Activated naive CD8-positive, alpha-beta T cell treated with anti-CD3 and anti-CD28 coated beads, Interleukin-2, amount 50 U/mL, for 24 hours (primary cell): Measurements from ENCODE around the gene NUDT1.
A peak's percentile ranks its signal among the peaks of the same experiment; 100 is the strongest.

Experiments
- ATAC-seq: fragments of 150-1000 bp; cut with Tn5 transposase; one replicate; pipeline ENCODE4 v1.10.0; 2021
- DNase-seq: peaks from one replicate; pipeline ENCODE4 v3.0.0; 2021
- H3K27ac Mint-ChIP-seq: one replicate; pipeline ENCODE4 v1.8.0; 2021; ENCODE audit warnings: mild to moderate bottlenecking, mixed read lengths
- H3K27me3 Mint-ChIP-seq: one replicate; pipeline ENCODE4 v1.8.0; 2021; ENCODE audit warnings: mixed read lengths
- H3K36me3 Mint-ChIP-seq: one replicate; pipeline ENCODE4 v1.8.0; 2021; ENCODE audit warnings: low read depth, mixed read lengths
- H3K4me1 Mint-ChIP-seq: one replicate; pipeline ENCODE4 v1.8.0; 2021; ENCODE audit warnings: mixed read lengths
- H3K4me3 Mint-ChIP-seq: one replicate; pipeline ENCODE4 v1.8.0; 2021; ENCODE audit warnings: mild to moderate bottlenecking, moderate library complexity, mixed read lengths
- H3K9me3 Mint-ChIP-seq: one replicate; pipeline ENCODE4 v1.8.0; 2021; ENCODE audit warnings: mixed read lengths

Gene NUDT1

DNA sequence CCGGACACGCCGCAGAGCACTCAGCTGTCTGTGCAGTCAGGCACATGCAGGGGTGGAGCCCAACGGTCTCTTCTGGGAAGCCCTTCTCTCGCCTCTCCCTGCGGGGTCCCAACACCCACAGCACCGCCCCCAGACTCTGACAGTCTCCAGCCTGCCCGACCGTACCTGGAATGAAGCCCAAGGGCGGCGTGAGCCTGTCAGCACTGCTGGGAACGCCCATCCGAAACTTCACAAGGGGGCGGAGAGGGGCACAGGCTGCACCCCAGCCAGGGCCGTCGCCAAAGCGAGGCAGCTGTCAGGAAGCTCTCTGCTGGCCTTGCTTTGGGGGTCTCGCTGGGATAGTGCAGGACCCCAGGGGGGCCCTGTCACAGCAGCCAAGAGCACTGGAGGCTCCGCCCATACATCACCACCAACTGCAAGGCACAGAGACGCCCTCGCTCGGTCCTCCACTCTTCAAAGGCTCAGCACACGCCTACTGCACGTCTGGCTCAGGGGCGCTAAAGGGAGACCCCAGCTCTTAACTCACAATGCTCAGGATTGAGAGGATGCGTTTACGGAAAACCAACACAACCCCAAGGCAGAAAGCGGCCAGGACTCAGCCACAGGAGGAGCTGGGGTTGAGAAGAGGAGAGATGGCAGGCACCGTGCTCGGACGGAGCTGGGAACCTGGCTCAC lies 40.2 kb upstream of the NUDT1 start:
- H3K27me3 Mint-ChIP-seq = no peaks in the 10 kb centered on the region
- no peak for ATAC-seq
- no peaks in the 10 kb centered on the region for H3K9me3 Mint-ChIP-seq
- H3K27ac Mint-ChIP-seq = no peak overlapping the region
- H3K4me1 Mint-ChIP-seq = peaks cover 1% of the 10 kb centered on the region
- no peak for DNase-seq
- no peak overlapping the region for H3K4me3 Mint-ChIP-seq
- peaks cover 11% of the 10 kb centered on the region for H3K36me3 Mint-ChIP-seq

DNA sequence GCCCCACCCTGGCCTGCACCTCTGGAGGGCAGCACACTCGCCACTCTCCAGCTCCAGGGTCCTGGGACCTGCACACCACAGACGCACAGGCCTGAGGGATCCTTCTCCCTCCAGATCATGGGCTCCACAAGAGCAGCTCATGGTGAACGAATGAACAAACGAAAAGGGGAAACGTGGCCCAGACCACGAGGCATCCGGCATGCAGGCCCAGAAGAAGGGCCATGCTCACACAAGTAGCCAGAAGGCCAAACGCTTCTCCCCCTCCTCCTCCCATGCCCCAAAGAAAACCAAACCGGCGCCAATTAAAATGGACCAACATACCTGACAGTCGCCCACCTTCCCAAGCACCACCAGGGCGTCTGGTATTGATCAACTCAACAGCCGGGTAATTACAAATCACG lies 39.7 kb upstream of the NUDT1 start:
- Mint-ChIP-seq H3K27me3 (no peaks in the 10 kb centered on the region), H3K9me3 (no peaks in the 10 kb centered on the region), H3K4me1 (peaks cover under 1% of the 10 kb centered on the region), H3K27ac (no peak overlapping the region), H3K36me3 (peaks cover 6% of the 10 kb centered on the region), H3K4me3 (no peak overlapping the region)
- ATAC-seq = no peak
- DNase-seq = no peak

DNA sequence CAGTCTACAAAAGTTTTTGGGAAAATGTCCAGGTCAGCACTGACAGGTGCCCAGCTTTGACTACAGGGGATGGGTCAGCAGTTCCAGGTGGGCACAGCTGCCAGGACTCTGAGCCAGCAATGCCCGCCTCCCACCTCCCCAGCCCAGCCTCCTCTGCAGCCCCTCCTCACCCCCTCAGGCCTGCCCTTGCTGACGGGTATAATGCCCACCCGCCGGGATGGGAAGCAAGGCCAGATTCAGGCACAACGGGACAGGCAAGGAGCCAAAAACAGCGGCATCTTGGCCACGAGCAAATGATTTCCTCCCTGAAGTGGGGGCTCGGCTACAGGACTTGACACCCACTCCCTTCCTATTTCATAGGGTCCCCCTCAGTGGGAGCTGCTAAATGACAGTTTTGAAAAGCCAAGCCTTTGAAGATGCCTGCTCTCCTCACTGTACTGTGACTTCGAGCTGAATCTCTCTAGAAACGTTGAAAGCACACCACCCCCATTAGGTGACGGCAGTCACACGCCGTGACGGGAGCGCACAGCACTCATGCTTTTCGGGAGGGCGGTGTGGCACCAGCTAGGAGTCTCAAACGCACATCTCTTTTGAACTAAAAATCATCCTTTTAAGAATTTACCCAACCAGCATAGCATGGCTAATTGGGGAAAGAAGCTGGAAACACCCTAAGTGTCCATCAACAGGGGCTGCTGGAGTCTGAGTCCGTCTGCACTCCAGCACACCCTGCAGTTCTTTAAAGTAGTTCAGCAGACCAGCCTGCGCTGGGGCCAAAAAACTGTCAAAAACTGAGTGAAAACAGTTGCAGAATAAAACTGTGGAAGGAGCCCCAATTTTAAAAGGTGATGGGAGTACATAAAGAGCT lies 38.9 kb upstream of the NUDT1 start:
- Mint-ChIP-seq H3K27ac (no peak overlapping the region), H3K36me3 (peaks cover 7% of the 10 kb centered on the region), H3K27me3 (no peaks in the 10 kb centered on the region), H3K9me3 (no peaks in the 10 kb centered on the region), H3K4me1 (no peaks in the 10 kb centered on the region), H3K4me3 (no peak overlapping the region)
- ATAC-seq (no peak), DNase-seq (no peak)

DNA sequence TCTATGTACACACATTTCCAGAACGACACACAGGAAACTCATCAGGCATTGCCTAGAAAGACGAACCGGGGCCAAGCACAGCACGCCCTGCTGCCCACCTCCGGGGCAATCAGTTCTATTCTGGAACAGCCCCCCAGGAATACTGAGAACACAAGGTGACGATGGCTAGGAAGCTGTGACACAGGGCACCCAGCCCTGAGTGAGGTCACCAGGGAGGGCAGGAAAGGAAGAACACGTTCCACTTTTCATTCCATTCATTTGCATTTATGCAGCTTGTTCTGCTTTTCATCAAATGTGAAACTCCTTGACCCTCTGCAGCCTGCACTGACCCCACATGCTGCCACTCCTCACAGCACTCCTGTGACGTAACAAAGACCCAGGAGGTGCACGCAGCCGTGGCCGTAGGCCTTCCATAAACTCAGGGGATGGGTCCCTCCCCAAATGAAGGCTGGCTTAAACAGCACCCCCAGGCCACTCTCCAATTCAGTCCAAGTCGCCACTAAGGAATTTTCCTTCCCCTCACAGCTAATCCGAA lies 38.2 kb upstream of the NUDT1 start:
- H3K27me3 Mint-ChIP-seq = no peaks in the 10 kb centered on the region
- DNase-seq (no peak), ATAC-seq (no peak)
- no peak overlapping the region for H3K27ac Mint-ChIP-seq
- peaks cover under 1% of the 10 kb centered on the region for H3K4me1 Mint-ChIP-seq
- no peak overlapping the region for H3K4me3 Mint-ChIP-seq
- no peaks in the 10 kb centered on the region for H3K9me3 Mint-ChIP-seq
- H3K36me3 Mint-ChIP-seq = peaks cover 11% of the 10 kb centered on the region

DNA sequence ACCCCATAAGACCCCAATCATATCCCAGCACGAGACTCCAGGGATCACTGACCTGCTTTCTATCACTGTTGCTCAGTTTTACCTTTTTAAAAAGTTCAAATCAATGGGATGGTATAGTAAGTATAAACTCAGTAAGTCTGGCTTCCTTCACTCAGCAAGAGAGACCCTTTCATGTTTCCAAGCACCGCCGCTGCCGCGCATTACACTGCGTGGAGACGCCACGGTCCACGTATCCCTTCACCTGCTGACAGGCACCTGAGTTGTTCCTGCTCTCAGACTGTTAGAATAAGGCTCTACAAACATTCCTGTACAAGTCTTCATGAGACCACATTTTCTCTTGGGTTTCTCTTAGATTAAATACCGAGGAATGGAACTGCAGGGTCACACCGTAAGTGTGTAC lies 37.6 kb upstream of the NUDT1 start:
- Mint-ChIP-seq H3K27me3 (no peaks in the 10 kb centered on the region), H3K36me3 (peaks cover 13% of the 10 kb centered on the region), H3K4me1 (peaks cover 4% of the 10 kb centered on the region), H3K9me3 (no peaks in the 10 kb centered on the region), H3K27ac (no peak overlapping the region), H3K4me3 (no peak overlapping the region)
- no peak for DNase-seq
- ATAC-seq = no peak

DNA sequence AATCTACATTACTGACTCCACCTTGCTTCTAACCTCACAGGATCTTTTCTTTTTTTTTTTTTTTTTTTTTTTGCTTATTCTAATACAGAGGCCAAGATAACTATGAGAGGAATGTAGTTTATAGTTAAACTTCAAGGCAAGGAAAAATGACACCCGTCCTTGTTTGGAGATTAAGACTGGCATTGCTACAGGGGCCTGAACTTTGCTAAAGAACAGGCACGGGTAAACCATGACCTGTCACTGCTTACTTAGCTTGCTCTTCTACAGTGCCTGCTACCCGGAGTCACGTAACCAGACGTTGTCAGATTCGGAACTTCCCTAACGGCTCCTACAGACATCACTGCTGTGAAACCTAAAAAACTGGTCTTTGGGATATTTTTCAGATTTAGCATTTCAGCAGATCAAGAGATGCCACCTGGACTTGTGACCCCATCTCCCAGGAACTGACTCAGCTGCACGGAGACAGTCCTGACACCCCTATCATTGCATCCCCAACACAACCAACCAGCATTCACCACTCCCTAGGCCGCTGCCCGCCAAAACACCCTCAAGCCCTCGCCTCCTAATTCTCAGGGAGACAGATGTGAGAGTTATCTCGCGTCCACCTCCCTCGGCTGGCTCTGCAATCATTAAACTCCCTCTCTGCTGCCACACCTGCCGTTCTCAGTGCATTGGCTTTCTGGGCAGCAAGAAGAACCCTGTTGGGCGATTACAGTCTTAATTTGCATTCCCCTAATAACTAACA lies 36.8 kb upstream of the NUDT1 start:
- no peaks in the 10 kb centered on the region for H3K27me3 Mint-ChIP-seq
- no peaks in the 10 kb centered on the region for H3K9me3 Mint-ChIP-seq
- no peak overlapping the region for H3K27ac Mint-ChIP-seq
- H3K36me3 Mint-ChIP-seq = peaks cover 13% of the 10 kb centered on the region
- H3K4me3 Mint-ChIP-seq = no peak overlapping the region
- H3K4me1 Mint-ChIP-seq = peaks cover 12% of the 10 kb centered on the region
- ATAC-seq (no peak), DNase-seq (no peak)

DNA sequence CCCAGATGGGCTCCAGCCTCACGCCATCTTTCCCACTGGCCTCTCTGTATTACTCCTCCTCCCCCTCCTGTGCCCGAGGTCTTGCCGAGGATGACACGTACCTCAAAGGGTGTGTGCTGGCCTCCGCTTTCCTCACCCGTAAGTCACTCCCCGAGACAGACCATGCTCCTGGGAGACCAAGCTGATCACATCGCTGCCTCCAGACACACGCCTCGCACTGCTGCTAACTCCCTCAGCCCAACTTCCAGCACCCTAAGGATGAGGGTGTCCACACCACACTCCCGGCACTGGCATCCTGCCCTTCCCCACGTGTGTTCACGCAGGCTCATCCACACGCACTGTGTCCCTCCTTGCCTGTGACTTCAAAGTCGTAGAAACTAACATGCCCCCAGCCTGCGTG lies 33.3 kb upstream of the NUDT1 start:
- H3K27ac Mint-ChIP-seq = no peak overlapping the region
- no peaks in the 10 kb centered on the region for H3K27me3 Mint-ChIP-seq
- peaks cover 12% of the 10 kb centered on the region for H3K4me1 Mint-ChIP-seq
- no peaks in the 10 kb centered on the region for H3K9me3 Mint-ChIP-seq
- ATAC-seq = no peak
- H3K4me3 Mint-ChIP-seq = no peak overlapping the region
- peaks cover 24% of the 10 kb centered on the region for H3K36me3 Mint-ChIP-seq
- DNase-seq = no peak

DNA sequence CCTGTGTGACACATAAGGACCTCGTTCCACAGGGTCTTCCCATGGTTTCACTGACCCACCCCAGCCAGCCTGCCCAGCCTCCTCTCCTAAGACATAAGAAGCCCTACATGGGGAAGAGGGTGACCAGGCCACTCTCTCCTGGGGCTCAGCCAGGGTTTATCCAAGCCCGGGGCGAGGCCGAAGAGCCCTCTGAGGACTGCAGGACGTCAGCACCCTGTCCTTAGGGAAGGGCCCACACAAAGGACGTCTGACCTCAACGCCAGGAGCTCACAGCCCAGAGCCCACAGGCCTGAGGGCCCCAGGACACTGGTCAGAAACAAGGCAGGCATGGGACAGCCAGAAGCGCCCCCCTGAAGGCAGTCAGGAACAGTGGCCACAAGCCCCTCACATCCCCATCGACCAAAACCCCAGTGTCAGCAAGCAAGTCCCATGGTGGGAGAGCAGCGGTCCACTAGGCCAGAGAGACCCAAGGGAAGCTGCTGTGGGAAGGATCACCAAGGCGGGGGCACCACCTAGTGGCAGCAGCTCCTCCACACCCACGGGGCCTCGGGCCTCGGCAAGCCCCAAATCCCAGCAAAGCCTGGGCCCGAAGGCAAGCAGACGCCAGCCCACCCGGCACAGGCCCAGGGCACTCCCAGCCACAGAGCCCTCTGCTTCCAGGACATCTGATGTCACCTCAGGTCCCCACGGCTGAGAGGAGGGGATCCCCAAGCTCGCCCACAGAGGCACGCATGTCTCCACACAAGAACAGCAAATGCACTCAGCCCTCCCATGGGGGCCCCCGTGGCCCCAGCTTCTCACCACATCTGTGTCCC lies 32.7 kb upstream of the NUDT1 start:
- DNase-seq (peak; percentile 51), ATAC-seq (peak; percentile 67)
- H3K27ac Mint-ChIP-seq = peak overlapping the region; percentile 61
- H3K36me3 Mint-ChIP-seq = peaks cover 28% of the 10 kb centered on the region
- H3K27me3 Mint-ChIP-seq = no peaks in the 10 kb centered on the region
- no peaks in the 10 kb centered on the region for H3K9me3 Mint-ChIP-seq
- no peak overlapping the region for H3K4me3 Mint-ChIP-seq
- peaks cover 14% of the 10 kb centered on the region for H3K4me1 Mint-ChIP-seq

DNA sequence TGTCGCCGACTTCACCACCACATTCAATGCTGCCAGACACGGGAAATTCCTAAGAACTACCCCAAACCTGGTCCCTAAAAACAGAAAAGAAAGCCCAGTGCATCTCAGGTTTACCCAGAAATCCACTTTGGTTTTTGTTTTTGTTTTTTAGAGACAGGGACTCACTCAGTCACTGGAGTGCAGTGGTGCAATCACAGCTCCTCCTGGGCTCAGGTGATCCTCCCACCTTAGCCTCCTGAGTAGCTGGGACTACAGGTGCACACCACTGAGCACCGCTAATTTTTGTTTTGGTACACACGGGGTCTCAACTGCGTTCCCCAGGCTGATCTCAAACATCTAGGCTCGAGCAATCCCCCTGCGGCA lies 32.1 kb upstream of the NUDT1 start:
- Mint-ChIP-seq H3K4me1 (peaks cover 14% of the 10 kb centered on the region), H3K4me3 (no peak overlapping the region), H3K27ac (peak overlapping the region; percentile 61), H3K9me3 (no peaks in the 10 kb centered on the region), H3K36me3 (peaks cover 31% of the 10 kb centered on the region), H3K27me3 (no peaks in the 10 kb centered on the region)
- ATAC-seq = no peak
- no peak for DNase-seq

DNA sequence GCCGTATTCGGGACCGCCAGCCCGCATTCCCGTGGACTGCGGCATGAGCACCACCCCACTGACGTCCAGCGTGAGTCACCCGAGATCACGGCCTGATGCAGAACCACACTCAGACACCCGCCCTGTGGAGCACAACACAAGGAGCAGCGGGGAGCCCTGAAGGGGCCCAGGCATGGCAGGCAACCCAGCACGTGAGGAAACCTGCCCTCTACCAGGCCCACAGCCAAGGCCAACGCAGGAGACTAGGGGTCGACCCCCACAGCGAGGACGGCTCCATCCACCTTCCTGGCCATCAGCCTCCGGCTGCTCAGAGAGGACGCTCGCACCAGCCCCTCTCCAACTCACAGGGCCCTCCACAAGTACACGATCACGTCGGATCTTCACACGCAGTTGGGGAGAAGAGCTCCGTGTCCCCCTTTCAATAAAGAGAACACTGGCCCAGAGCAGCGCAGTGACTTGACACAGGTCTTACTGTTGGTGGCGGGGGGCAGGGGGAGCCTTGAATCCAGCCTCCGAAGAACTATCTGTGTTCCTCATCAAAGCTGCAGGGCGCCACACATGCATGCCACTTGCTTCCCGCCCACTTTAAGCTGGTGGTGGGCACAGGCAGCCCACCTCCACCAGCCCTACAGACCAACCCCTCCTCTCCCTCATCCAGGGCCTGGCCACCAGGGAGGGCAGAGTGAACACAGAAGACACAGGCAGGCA lies 31.3 kb upstream of the NUDT1 start:
- H3K27ac Mint-ChIP-seq = no peak overlapping the region

DNA sequence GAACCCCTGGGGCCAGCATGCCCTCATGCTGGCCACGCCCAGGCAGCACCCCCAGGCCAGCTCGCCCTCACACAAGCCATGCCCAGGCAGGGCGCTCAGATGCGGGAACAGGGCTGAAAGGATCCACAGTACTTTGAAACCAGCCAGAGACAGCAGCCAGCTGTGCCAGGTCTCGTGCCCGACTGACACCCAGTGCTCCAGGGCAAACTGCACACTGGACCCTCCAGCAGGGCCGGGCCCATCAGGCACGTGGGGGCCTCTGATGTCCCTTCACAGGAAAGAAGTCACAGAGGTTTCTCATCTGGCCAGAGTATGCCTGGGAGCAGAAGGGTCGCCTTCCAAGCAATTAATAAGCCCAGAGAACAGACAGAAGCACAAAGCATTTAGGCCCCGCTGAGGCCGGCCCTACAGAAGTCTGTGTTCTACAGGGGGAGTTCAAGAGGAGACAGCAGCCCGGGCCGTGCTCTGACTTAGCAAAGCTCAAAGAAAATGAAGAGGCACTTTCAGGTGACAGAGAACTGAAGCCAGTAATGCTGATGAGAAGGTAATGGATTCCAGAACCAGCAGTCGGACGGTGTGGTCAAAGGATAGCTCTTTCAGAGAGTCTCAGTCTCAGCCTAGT lies 30.7 kb upstream of the NUDT1 start:
- DNase-seq (no peak), ATAC-seq (no peak)
- Mint-ChIP-seq H3K9me3 (no peaks in the 10 kb centered on the region), H3K4me3 (no peak overlapping the region), H3K4me1 (peaks cover 19% of the 10 kb centered on the region), H3K36me3 (peaks cover 41% of the 10 kb centered on the region), H3K27me3 (no peaks in the 10 kb centered on the region), H3K27ac (no peak overlapping the region)

More for the DNA sequence above, 31.3 kb upstream of the NUDT1 start:
- Mint-ChIP-seq H3K4me3 (no peak overlapping the region), H3K9me3 (no peaks in the 10 kb centered on the region), H3K27me3 (no peaks in the 10 kb centered on the region), H3K4me1 (peaks cover 18% of the 10 kb centered on the region), H3K36me3 (peaks cover 35% of the 10 kb centered on the region)
- ATAC-seq = no peak
- DNase-seq = no peak

DNA sequence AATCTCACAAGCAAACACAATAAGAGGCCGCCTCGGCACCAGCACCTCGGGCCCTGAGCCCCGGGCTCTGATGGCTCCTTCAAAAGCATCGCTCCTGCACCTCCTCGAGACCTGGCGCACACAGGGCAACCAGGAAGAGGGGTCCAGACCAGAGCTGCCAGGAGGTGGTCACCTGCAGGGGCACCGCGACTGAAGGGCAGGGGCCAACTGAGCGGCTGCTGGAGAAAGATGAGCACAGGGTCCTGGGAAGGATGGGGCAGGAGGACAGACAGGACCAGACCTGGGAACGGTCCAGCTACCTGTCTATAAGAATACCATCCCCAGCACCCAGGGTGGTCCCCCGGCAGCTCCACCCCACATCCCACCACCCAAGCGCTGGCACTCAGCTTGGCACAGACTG lies 30.1 kb upstream of the NUDT1 start:
- no peak overlapping the region for H3K27ac Mint-ChIP-seq
- no peak overlapping the region for H3K4me3 Mint-ChIP-seq
- no peaks in the 10 kb centered on the region for H3K27me3 Mint-ChIP-seq
- H3K9me3 Mint-ChIP-seq = no peaks in the 10 kb centered on the region
- ATAC-seq = no peak
- no peak for DNase-seq
- peaks cover 42% of the 10 kb centered on the region for H3K36me3 Mint-ChIP-seq
- H3K4me1 Mint-ChIP-seq = peaks cover 19% of the 10 kb centered on the region

DNA sequence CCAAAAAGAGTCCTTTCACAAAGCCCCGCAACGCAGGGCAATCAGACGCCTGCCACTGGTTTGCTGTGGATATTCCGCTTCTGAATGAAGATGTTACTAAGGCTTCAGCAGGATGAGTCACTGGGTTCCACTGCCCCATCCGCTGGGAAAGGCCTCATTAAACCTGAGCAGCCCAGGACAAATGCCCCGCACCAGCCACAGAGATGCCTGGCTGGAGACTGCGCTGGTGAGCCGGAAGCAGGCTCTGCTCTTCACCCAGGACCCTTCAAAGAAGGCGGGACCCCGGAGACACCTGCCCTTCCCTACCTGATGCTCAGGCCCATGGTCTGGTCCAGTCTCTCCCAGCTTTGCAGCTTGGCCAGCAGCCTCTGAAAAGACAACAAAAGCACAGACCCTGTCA lies 29.1 kb upstream of the NUDT1 start:
- H3K27ac Mint-ChIP-seq = no peak overlapping the region
- DNase-seq = no peak
- peaks cover 19% of the 10 kb centered on the region for H3K4me1 Mint-ChIP-seq
- no peak for ATAC-seq
- peaks cover 43% of the 10 kb centered on the region for H3K36me3 Mint-ChIP-seq
- no peaks in the 10 kb centered on the region for H3K27me3 Mint-ChIP-seq
- H3K9me3 Mint-ChIP-seq = no peaks in the 10 kb centered on the region
- no peak overlapping the region for H3K4me3 Mint-ChIP-seq
